Measurements from ENCODE around the gene KCNIP4. TPM values are rescaled to one million over a fixed set of nuclear protein-coding genes. Genes with fewer than 3 reads are reported as not detected.

KCNIP4 gene
- total and polyA plus RNA-seq, 9 of the 15 experiments (the other 6 are each of a cell fraction or from before 2014, with no cell fraction given): 0.25 to 0.41 TPM; not detected in 7

DNA sequence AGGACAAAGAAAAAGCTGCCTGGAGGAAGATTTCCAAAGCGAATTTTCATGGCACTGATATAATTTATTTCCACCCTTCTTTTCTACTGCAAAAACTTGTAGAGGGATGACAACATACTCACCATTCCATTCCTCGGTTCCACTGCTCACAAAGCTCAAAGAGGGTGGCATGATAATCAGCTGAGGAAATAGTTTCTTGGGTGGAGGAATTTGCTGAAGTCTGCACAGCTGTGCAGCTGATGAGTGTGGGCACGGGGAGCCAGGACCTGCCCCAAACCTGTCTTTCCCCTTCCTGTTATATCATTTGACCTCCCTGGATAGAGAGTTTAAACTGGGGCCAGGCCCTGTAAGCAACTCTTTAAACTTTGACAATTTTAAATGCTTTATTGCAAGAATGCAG lies 1087.7 kb downstream of the KCNIP4 start:
- Histone ChIP-seq H3K4me2 (ENCODE audit: insufficient read depth, low read length) (no peak overlapping the region), H3K27me3 (ENCODE audit: control insufficient read depth in 2 of 2, insufficient read depth in 2 of 2, low read length in 2 of 2) (no peaks in the 10 kb centered on the region), H3K9ac (ENCODE audit: insufficient read depth in 1 of 2, low read depth in 2 of 2, low read length in 2 of 2) (no peak overlapping the region), H3K27ac (ENCODE audit: extremely low read depth, low read depth, low read length) (no peak overlapping the region), H2AFZ (ENCODE audit: low read depth, low read length) (no peak overlapping the region), H3K36me3 (ENCODE audit: control insufficient read depth, insufficient read depth, low read length) (no peaks in the 10 kb centered on the region), H3K9me3 (replicated peaks; ENCODE audit: control insufficient read depth, insufficient read depth, low read depth, low read length) (peaks cover 2% of the 10 kb centered on the region; the same call in 1 of the 2 replicates), H3K9me1 (ENCODE audit: control insufficient read depth, insufficient read depth, low read length) (no peaks in the 10 kb centered on the region), H3K4me3 (no peak overlapping the region), H4K20me1 (replicated peaks; ENCODE audit: control insufficient read depth, insufficient read depth, low read length) (no peaks in the 10 kb centered on the region), H3K79me2 (ENCODE audit: control insufficient read depth, insufficient read depth, low read length) (no peaks in the 10 kb centered on the region), H3K4me1 (replicated peaks in 1 of 2; ENCODE audit: control insufficient read depth in 2 of 2, insufficient read depth in 2 of 2, low read length in 2 of 2) (no peaks in the 10 kb centered on the region)
- in situ Hi-C loops (cut with MboI) (no loop called here), intact Hi-C loops (cut with micrococcal nuclease) (no loop called here)
- DNase-seq (ENCODE audit: extremely low read depth in 1 of 4, low spot score in 3 of 4) (no peak), FAIRE-seq (no peak), ATAC-seq (no peak)
- CTCF ChIA-PET (ENCODE audit: low intra/inter-chr PET ratio): no interaction called here
- BruUV-seq (replicated peaks): no TSS peak
- 0% methylated on average over 3 of the region's 3 CpGs for WGBS (ENCODE audit: insufficient coverage, low coverage, missing lambda C conversion rate)
- POLR2A ChIA-PET: no interaction called here
- TF ChIP-seq PHB2 (IDR thresholded peaks at IDR 0.05; ENCODE audit: low read depth): no peak
- TF ChIP-seq, protein P1, sequence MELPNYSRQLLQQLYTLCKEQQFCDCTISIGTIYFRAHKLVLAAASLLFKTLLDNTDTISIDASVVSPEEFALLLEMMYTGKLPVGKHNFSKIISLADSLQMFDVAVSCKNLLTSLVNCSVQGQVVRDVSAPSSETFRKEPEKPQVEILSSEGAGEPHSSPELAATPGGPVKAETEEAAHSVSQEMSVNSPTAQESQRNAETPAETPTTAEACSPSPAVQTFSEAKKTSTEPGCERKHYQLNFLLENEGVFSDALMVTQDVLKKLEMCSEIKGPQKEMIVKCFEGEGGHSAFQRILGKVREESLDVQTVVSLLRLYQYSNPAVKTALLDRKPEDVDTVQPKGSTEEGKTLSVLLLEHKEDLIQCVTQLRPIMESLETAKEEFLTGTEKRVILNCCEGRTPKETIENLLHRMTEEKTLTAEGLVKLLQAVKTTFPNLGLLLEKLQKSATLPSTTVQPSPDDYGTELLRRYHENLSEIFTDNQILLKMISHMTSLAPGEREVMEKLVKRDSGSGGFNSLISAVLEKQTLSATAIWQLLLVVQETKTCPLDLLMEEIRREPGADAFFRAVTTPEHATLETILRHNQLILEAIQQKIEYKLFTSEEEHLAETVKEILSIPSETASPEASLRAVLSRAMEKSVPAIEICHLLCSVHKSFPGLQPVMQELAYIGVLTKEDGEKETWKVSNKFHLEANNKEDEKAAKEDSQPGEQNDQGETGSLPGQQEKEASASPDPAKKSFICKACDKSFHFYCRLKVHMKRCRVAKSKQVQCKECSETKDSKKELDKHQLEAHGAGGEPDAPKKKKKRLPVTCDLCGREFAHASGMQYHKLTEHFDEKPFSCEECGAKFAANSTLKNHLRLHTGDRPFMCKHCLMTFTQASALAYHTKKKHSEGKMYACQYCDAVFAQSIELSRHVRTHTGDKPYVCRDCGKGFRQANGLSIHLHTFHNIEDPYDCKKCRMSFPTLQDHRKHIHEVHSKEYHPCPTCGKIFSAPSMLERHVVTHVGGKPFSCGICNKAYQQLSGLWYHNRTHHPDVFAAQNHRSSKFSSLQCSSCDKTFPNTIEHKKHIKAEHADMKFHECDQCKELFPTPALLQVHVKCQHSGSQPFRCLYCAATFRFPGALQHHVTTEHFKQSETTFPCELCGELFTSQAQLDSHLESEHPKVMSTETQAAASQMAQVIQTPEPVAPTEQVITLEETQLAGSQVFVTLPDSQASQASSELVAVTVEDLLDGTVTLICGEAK (IDR thresholded peaks at IDR 0.05): no peak
- TF ChIP-seq, protein P1 (CRISPR knock-in tag; IDR thresholded peaks at IDR 0.05): no peak
- TF ChIP-seq ATF1 (CRISPR knock-in tag; IDR thresholded peaks at IDR 0.05): no peak
- no peak for TF ChIP-seq ATF1 (tag; IDR thresholded peaks at IDR 0.05)
- TF ChIP-seq HDAC1 (IDR thresholded peaks at IDR 0.05): no peak
- TF ChIP-seq C11orf30 (IDR thresholded peaks at IDR 0.05; ENCODE audit: low read depth): no peak
- no peak for TF ChIP-seq IRF2 (CRISPR knock-in tag; IDR thresholded peaks at IDR 0.05)
- TF ChIP-seq CREM (IDR thresholded peaks at IDR 0.05; ENCODE audit: low read depth): no peak
- TF ChIP-seq PML (IDR thresholded peaks at IDR 0.05; ENCODE audit: low read length): no peak
- no peak for TF ChIP-seq NFE2L1 (tag; IDR thresholded peaks at IDR 0.05; ENCODE audit: borderline replicate concordance, low read depth)
- TF ChIP-seq, protein P2, sequence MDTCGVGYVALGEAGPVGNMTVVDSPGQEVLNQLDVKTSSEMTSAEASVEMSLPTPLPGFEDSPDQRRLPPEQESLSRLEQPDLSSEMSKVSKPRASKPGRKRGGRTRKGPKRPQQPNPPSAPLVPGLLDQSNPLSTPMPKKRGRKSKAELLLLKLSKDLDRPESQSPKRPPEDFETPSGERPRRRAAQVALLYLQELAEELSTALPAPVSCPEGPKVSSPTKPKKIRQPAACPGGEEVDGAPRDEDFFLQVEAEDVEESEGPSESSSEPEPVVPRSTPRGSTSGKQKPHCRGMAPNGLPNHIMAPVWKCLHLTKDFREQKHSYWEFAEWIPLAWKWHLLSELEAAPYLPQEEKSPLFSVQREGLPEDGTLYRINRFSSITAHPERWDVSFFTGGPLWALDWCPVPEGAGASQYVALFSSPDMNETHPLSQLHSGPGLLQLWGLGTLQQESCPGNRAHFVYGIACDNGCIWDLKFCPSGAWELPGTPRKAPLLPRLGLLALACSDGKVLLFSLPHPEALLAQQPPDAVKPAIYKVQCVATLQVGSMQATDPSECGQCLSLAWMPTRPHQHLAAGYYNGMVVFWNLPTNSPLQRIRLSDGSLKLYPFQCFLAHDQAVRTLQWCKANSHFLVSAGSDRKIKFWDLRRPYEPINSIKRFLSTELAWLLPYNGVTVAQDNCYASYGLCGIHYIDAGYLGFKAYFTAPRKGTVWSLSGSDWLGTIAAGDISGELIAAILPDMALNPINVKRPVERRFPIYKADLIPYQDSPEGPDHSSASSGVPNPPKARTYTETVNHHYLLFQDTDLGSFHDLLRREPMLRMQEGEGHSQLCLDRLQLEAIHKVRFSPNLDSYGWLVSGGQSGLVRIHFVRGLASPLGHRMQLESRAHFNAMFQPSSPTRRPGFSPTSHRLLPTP (IDR thresholded peaks at IDR 0.05; ENCODE audit: borderline replicate concordance, extremely low read depth, insufficient read length): no peak
